H9 (cell line): ENCODE measurements around the gene ROBO1. TPM values are rescaled to one million over a fixed set of nuclear protein-coding genes. Genes with fewer than 3 reads are reported as not detected.

ENCODE experiments used
- DNase-seq: peaks from one replicate; pipeline ENCODE4 v3.0.0-alpha.2; 2017
- H2AFZ ChIP-seq: one replicate; pipeline ENCODE4 v1.6.1; 2013; ENCODE audit warnings: mild to moderate bottlenecking, low read length, control low read depth, moderate library complexity
- H2AK5ac ChIP-seq: 2 replicates; pipeline ENCODE4 v1.6.1; 2013; ENCODE audit warnings: low read length, control low read depth, mixed read lengths; ENCODE audit not compliant: insufficient read length
- H2BK120ac ChIP-seq: one replicate; pipeline ENCODE4 v1.6.1; 2013; ENCODE audit warnings: low read depth, mild to moderate bottlenecking, low read length, control low read depth, inconsistent platforms; ENCODE audit not compliant: poor library complexity, severe bottlenecking
- H2BK12ac ChIP-seq: 2 replicates; pipeline ENCODE4 v1.6.1; 2013; ENCODE audit warnings: low read length, control low read depth, mixed read lengths, low read depth; ENCODE audit not compliant: insufficient read length
- H2BK15ac ChIP-seq: 2 replicates; pipeline ENCODE4 v1.6.1; 2013; ENCODE audit warnings: low read depth, low read length, control low read depth
- H2BK20ac ChIP-seq: one replicate; pipeline ENCODE4 v1.6.1; 2013; ENCODE audit warnings: low read depth, mild to moderate bottlenecking, low read length, control low read depth, inconsistent platforms; ENCODE audit not compliant: poor library complexity, severe bottlenecking
- H2BK5ac ChIP-seq: 2 replicates; pipeline ENCODE4 v1.6.1; 2013; ENCODE audit warnings: low read length, control low read depth, mixed read lengths; ENCODE audit not compliant: insufficient read length
- H3K14ac ChIP-seq: 2 replicates; pipeline ENCODE4 v1.6.1; 2013; ENCODE audit warnings: low read length, control low read depth; ENCODE audit not compliant: insufficient read depth
- H3K18ac ChIP-seq: 2 replicates; pipeline ENCODE4 v1.6.1; 2013; ENCODE audit warnings: low read depth, mild to moderate bottlenecking, mixed read lengths, low read length, control low read depth; ENCODE audit not compliant: insufficient read length
- H3K23ac ChIP-seq: 2 replicates; pipeline ENCODE4 v1.6.1; 2013; ENCODE audit warnings: low read length, control low read depth, mixed read lengths, low read depth; ENCODE audit not compliant: insufficient read length
- H3K23me2 ChIP-seq: 2 replicates; pipeline ENCODE4 v1.6.1; 2013; ENCODE audit warnings: low read depth, mild to moderate bottlenecking, mixed read lengths, low read length, control low read depth; ENCODE audit not compliant: insufficient read length, poor library complexity, severe bottlenecking
- H3K27ac ChIP-seq: 2 replicates; pipeline ENCODE4 v1.5.1; 2013; ENCODE audit warnings: low read length, control low read depth, mixed read lengths, low read depth; ENCODE audit not compliant: insufficient read length
- H3K27me3 ChIP-seq: 2 replicates; pipeline ENCODE4 v1.6.1; 2013; ENCODE audit warnings: low read length, control low read depth, inconsistent platforms; ENCODE audit not compliant: insufficient read depth
- H3K4ac ChIP-seq: 2 replicates; pipeline ENCODE4 v1.6.1; 2013; ENCODE audit warnings: low read depth, mild to moderate bottlenecking, control low read depth, inconsistent platforms, low read length, moderate library complexity
- H3K4me1 ChIP-seq: 2 replicates; pipeline ENCODE4 v1.6.1; 2013; ENCODE audit warnings: low read length, control low read depth, inconsistent platforms; ENCODE audit not compliant: insufficient read depth
- H3K4me2 ChIP-seq: 2 replicates; pipeline ENCODE4 v1.6.1; 2013; ENCODE audit warnings: low read length, control low read depth, mixed read lengths; ENCODE audit not compliant: insufficient read length, insufficient read depth
- H3K56ac ChIP-seq: 2 replicates; pipeline ENCODE4 v1.6.1; 2013; ENCODE audit warnings: low read depth, mild to moderate bottlenecking, mixed read lengths, low read length, control low read depth; ENCODE audit not compliant: insufficient read length
- H3K79me1 ChIP-seq: 2 replicates; pipeline ENCODE4 v1.6.1; 2013; ENCODE audit warnings: low read depth, mild to moderate bottlenecking, moderate library complexity, low read length, control low read depth, inconsistent platforms; ENCODE audit not compliant: insufficient read depth, poor library complexity, severe bottlenecking
- H3K79me2 ChIP-seq: 2 replicates; pipeline ENCODE4 v1.6.1; 2013; ENCODE audit warnings: low read length, control low read depth, inconsistent platforms; ENCODE audit not compliant: insufficient read depth
- H3K9ac ChIP-seq: 2 replicates; pipeline ENCODE4 v1.6.1; 2013; ENCODE audit warnings: low read length, control low read depth, mixed read lengths; ENCODE audit not compliant: insufficient read length; ENCODE audit errors: extremely low read depth
- H3K9me3 ChIP-seq: one replicate; pipeline ENCODE4 v1.6.1; 2013; ENCODE audit warnings: low read depth, low read length, inconsistent platforms; ENCODE audit not compliant: control insufficient read depth
- H3T11ph ChIP-seq: one replicate; pipeline ENCODE4 v1.6.1; 2013; ENCODE audit warnings: mild to moderate bottlenecking, low read length, control low read depth, inconsistent platforms
- H4K20me1 ChIP-seq: one replicate; pipeline ENCODE4 v1.6.1; 2013; ENCODE audit not compliant: control insufficient read depth, insufficient read length, insufficient read depth
- H4K5ac ChIP-seq: 2 replicates; pipeline ENCODE4 v1.6.1; 2013; ENCODE audit warnings: low read depth, mild to moderate bottlenecking, mixed read lengths, low read length, control low read depth; ENCODE audit not compliant: insufficient read length
- H4K8ac ChIP-seq: replicated peaks from 2 replicates; pipeline ENCODE4 v1.6.1; 2013; ENCODE audit warnings: low read length, control low read depth, mixed read lengths, low read depth; ENCODE audit not compliant: insufficient read length
- H4K91ac ChIP-seq: 2 replicates; pipeline ENCODE4 v1.6.1; 2013; ENCODE audit warnings: low read depth, mild to moderate bottlenecking, moderate library complexity, mixed read lengths, low read length, control low read depth; ENCODE audit not compliant: insufficient read length
- H3K27ac Mint-ChIP-seq, 3 experiments: 2 replicates in 2 of 3; 3 replicates in 1 of 3; pipeline ENCODE4 v1.8.0; 2020 to 2021; ENCODE audit warnings: mixed read lengths in 3 of 3, mild to moderate bottlenecking in 1 of 3, moderate library complexity in 1 of 3
- H3K27me3 Mint-ChIP-seq: 2 replicates; pipeline ENCODE4 v1.8.0; 2021; ENCODE audit warnings: low read depth, mild to moderate bottlenecking, moderate library complexity, mixed read lengths
- H3K36me3 Mint-ChIP-seq, 3 experiments: 2 replicates in 2 of 3; 3 replicates in 1 of 3; pipeline ENCODE4 v1.8.0; 2020 to 2021; ENCODE audit warnings: low read depth in 3 of 3, mixed read lengths in 3 of 3; ENCODE audit not compliant: insufficient read depth in 1 of 3
- H3K4me1 Mint-ChIP-seq, 2 experiments: 2 replicates each; pipeline ENCODE4 v1.8.0; 2020; ENCODE audit warnings: mixed read lengths in 2 of 2
- H3K4me3 Mint-ChIP-seq, 2 experiments: 2 replicates in 1 of 2; 3 replicates in 1 of 2; pipeline ENCODE4 v1.8.0; 2020 to 2021; ENCODE audit warnings: mild to moderate bottlenecking in 2 of 2, mixed read lengths in 2 of 2, moderate library complexity in 1 of 2
- H3K9me3 Mint-ChIP-seq, 2 experiments: 2 replicates in 1 of 2; 3 replicates in 1 of 2; pipeline ENCODE4 v1.8.0; 2020; ENCODE audit warnings: mild to moderate bottlenecking in 2 of 2, mixed read lengths in 2 of 2, moderate library complexity in 1 of 2
- WGBS: extraction: QIAGEN DNeasy Blood & Tissue Kit; methylation state at CpG from one replicate; pipeline ENCODE4 v1.1.7; 2013; ENCODE audit warnings: missing lambda C conversion rate, low lambda C conversion rate, mixed read lengths; ENCODE audit not compliant: insufficient read length; ENCODE audit errors: extremely low coverage; 5-methylcytosine and 5-hydroxymethylcytosine counted together
- total RNA-seq: library from RNA; stranded (reverse); gene quantifications from 2 replicates; pipeline ENCODE4 v1.2.1, GENCODE V29; 2021
- TF ChIP-seq, protein P1 (sequence below): fragments of 200-600 bp; sonication (generic); conservative IDR thresholded peaks from 3 replicates; pipeline ENCODE4 v1.8.0; 2021; ENCODE audit warnings: antibody characterized with exemption, mild to moderate bottlenecking

The ROBO1 gene
- total RNA-seq, 1 experiment from 2014 or later = 62.7 TPM

DNA sequence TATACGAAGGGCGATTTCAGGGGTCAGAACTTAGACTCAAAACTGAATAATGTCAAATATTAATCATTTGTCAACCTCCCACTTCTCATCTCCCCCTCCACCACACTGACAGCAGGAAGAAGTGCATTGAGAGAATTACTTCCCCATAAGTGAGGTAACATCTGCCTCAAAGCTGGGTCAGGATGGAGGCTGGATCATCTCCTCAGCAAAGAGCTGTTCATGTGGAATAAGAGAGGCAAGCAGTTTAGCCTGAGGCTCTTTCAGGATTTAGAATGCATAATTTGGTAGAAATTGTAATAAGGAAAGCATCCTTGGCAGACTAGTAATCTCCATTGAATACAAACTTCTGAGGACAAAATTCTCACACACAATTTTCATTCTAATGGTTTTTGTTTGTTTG, 512.1 kb downstream of the ROBO1 start:
- DNase-seq = no peak
- Histone ChIP-seq H4K20me1 (no peaks in the 10 kb centered on the region), H3K4ac (no peak overlapping the region), H3K27me3 (no peaks in the 10 kb centered on the region), H3K9ac (no peak overlapping the region), H3K23me2 (no peaks in the 10 kb centered on the region), H4K8ac (no peak overlapping the region), H3K27ac (no peak overlapping the region), H2AFZ (no peak overlapping the region), H3K14ac (no peak overlapping the region), H2AK5ac (no peak overlapping the region), H4K5ac (no peak overlapping the region), H3K79me2 (no peaks in the 10 kb centered on the region), H2BK20ac (no peak overlapping the region), H2BK15ac (no peak overlapping the region), H3K79me1 (no peaks in the 10 kb centered on the region), H3K9me3 (no peaks in the 10 kb centered on the region), H3T11ph (no peak overlapping the region), H3K56ac (no peak overlapping the region), H3K4me2 (no peak overlapping the region), H3K18ac (no peak overlapping the region), H2BK120ac (no peak overlapping the region), H4K91ac (no peak overlapping the region), H3K23ac (no peak overlapping the region), H3K4me1 (no peaks in the 10 kb centered on the region), H2BK12ac (no peak overlapping the region), H2BK5ac (no peak overlapping the region)
- TF ChIP-seq, protein P1, sequence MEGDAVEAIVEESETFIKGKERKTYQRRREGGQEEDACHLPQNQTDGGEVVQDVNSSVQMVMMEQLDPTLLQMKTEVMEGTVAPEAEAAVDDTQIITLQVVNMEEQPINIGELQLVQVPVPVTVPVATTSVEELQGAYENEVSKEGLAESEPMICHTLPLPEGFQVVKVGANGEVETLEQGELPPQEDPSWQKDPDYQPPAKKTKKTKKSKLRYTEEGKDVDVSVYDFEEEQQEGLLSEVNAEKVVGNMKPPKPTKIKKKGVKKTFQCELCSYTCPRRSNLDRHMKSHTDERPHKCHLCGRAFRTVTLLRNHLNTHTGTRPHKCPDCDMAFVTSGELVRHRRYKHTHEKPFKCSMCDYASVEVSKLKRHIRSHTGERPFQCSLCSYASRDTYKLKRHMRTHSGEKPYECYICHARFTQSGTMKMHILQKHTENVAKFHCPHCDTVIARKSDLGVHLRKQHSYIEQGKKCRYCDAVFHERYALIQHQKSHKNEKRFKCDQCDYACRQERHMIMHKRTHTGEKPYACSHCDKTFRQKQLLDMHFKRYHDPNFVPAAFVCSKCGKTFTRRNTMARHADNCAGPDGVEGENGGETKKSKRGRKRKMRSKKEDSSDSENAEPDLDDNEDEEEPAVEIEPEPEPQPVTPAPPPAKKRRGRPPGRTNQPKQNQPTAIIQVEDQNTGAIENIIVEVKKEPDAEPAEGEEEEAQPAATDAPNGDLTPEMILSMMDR = no peak
- H3K4me3 Mint-ChIP-seq = no peak overlapping the region
- H3K4me1 Mint-ChIP-seq = no peaks in the 10 kb centered on the region
- no peak overlapping the region for H3K27ac Mint-ChIP-seq
- no peaks in the 10 kb centered on the region for H3K27me3 Mint-ChIP-seq
- no peaks in the 10 kb centered on the region; a peak in 1 of 5 replicates for H3K9me3 Mint-ChIP-seq
- WGBS = no CpG with 5 or more reads among the region's 2 CpGs
- no peaks in the 10 kb centered on the region for H3K36me3 Mint-ChIP-seq
